IPS-15b (cell line): ENCODE measurements around the gene CROCC.
"Not testable (repeated sequence)": the region's sequence is repeated elsewhere in the genome, so short reads cannot be mapped to it uniquely, and the experiment has no call there.

Experiments used
- H3K27me3 ChIP-seq: one replicate; pipeline ENCODE4 v1.6.1; 2013; ENCODE audit warnings: low read length; ENCODE audit not compliant: control insufficient read depth, insufficient read depth
- H3K36me3 ChIP-seq: one replicate; pipeline ENCODE4 v1.6.1; 2013; ENCODE audit warnings: low read length; ENCODE audit not compliant: control insufficient read depth, insufficient read depth
- H3K4me1 ChIP-seq: one replicate; pipeline ENCODE4 v1.6.1; 2013; ENCODE audit warnings: mild to moderate bottlenecking, low read length; ENCODE audit not compliant: control insufficient read depth, insufficient read depth
- H3K4me3 ChIP-seq: one replicate; pipeline ENCODE4 v1.5.1; 2013; ENCODE audit warnings: low read depth, low read length
- H3K9ac ChIP-seq: one replicate; pipeline ENCODE4 v1.6.1; 2013; ENCODE audit warnings: low read depth, mild to moderate bottlenecking, low read length
- H3K9me3 ChIP-seq: one replicate; pipeline ENCODE4 v1.6.1; 2013; ENCODE audit warnings: mild to moderate bottlenecking, low read length; ENCODE audit not compliant: control insufficient read depth, insufficient read depth

CROCC gene

DNA sequence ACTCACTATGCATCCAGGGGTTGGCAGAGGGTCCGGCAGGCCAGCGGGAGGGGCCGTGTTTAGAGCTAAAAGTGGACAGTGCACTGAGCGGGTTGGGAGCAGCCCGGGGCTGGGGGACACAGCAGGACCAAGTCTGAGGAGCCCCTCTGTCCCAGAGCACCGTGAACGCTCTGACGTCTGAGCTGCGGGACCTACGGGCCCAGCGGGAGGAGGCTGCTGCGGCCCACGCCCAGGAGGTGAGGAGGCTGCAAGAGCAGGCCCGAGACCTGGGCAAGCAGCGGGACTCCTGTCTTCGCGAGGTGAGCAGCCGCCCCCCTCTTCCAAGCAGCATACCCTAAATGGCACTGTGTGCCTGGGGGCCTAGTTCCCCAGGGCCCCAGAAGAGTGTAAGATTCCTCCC lies 32.8 kb downstream of the CROCC start:
- Histone ChIP-seq H3K27me3 (no peaks in the 10 kb centered on the region), H3K36me3 (peaks cover 34% of the 10 kb centered on the region), H3K4me3 (no peak overlapping the region), H3K9me3 (no peaks in the 10 kb centered on the region), H3K9ac (no peak overlapping the region), H3K4me1 (no peaks in the 10 kb centered on the region)

GRCh38 chr1:16955186-16955585 lies 33.5 kb downstream of the CROCC start:
- Histone ChIP-seq H3K4me3 (no peak overlapping the region), H3K9me3 (no peaks in the 10 kb centered on the region), H3K9ac (no peak overlapping the region), H3K36me3 (peaks cover 34% of the 10 kb centered on the region), H3K4me1 (no peaks in the 10 kb centered on the region), H3K27me3 (no peaks in the 10 kb centered on the region)

DNA sequence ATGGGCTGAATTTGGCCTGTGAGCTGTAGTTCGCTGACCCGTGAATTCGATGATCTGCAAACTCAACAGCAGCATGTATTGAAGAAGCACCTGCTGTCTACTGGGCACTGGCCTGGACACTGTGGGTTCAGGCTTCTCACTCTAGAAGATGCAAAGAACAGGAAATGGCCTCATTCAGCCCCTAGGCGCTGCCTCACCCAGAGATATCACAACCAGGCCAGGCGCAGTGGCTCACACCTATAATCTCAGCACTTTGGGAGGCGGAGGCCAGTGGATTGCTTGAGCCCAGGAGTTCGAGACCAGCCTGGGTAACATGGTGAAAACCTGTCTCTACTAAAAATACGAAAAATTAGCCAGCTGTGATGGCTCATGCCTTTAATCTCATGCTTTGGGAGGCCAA lies 35.0 kb downstream of the CROCC start:
- Histone ChIP-seq H3K4me1 (no peaks in the 10 kb centered on the region), H3K9me3 (no peaks in the 10 kb centered on the region), H3K4me3 (no peak overlapping the region), H3K27me3 (no peaks in the 10 kb centered on the region), H3K36me3 (peaks cover 34% of the 10 kb centered on the region), H3K9ac (no peak overlapping the region)

DNA sequence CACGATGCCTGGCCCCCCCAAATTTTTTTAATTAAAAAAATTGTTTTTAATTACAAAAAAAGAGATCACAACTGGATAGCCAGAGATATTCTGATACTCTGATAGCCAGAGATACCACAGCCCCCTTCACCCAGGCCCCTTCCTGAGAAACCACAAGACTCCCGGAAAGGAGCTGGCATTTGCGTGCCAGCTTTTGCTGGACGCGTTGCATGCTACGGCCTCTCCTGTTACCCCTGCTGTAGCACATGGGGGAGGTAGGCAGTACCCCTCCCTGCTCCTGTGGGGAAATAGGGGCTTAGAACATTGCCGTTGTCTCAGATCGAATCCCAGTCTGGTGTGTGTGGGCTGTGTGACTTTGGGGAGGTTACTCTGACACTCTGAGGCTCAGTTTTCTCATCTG lies 36.0 kb downstream of the CROCC start:
- no peaks in the 10 kb centered on the region for H3K27me3 ChIP-seq
- H3K4me3 ChIP-seq: no peak overlapping the region
- H3K9ac ChIP-seq: no peak overlapping the region
- H3K9me3 ChIP-seq: no peaks in the 10 kb centered on the region
- H3K4me1 ChIP-seq: no peaks in the 10 kb centered on the region
- peaks cover 34% of the 10 kb centered on the region for H3K36me3 ChIP-seq

- Histone ChIP-seq H3K9me3 (no peaks in the 10 kb centered on the region), H3K4me1 (no peaks in the 10 kb centered on the region), H3K27me3 (no peaks in the 10 kb centered on the region), H3K4me3 (no peak overlapping the region), H3K9ac (no peak overlapping the region), H3K36me3 (peaks cover 34% of the 10 kb centered on the region)
Measured at GRCh38 chr1:16958475-16958874, 36.7 kb downstream of the CROCC start.

- Histone ChIP-seq H3K9ac (no peak overlapping the region), H3K9me3 (no peaks in the 10 kb centered on the region), H3K27me3 (no peaks in the 10 kb centered on the region), H3K4me3 (peak overlapping the region; percentile 48), H3K4me1 (no peaks in the 10 kb centered on the region), H3K36me3 (peaks cover 21% of the 10 kb centered on the region)
Measured at GRCh38 chr1:16960560-16961296, 39.0 kb downstream of the CROCC start.

DNA sequence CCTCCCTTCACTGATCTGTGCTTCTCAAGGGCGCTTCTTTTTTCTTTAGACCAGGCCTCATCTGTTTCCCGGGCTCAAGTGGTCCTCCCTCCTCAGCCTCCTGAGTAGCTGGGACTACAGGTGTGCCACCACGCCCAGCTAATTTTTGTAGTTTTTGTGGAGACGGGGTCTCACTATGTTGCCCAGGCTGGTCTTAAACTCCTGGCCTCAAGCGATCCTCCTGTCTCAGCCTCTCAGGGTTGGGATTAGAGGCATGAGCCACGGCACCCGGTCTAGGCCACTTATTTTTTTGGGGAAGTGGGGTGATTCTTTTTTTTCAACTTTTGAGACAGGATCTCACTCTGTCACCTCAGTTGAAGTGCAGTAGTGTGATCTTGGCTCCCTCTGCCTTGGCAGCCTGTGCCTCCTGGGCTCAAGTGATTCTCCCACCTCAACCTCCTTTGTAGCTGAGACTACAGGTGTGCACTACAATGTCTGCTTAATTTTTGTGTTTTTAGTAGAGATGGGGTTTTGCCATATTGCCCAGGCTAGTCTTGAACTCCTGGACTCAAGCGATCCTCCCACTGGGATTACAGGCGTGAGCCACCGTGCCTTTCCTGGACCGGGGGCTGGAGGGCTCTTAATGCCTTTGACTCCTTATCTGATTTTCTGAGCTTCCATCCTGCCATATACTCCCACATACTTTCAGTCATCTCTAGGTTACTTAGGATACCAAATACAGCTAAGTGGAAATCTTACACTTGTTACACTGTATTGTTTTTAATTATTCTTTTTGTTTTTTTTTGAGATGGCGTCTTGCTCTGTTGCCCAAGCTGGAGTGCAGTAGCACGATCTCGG lies 39.8 kb downstream of the CROCC start:
- no peaks in the 10 kb centered on the region for H3K27me3 ChIP-seq
- H3K4me1 ChIP-seq: no peaks in the 10 kb centered on the region
- no peak overlapping the region for H3K9ac ChIP-seq
- no peaks in the 10 kb centered on the region for H3K9me3 ChIP-seq
- peak overlapping the region; percentile 48 for H3K4me3 ChIP-seq
- peaks cover 20% of the 10 kb centered on the region for H3K36me3 ChIP-seq

GRCh38 chr1:16964169-16964568 lies 42.4 kb downstream of the CROCC start:
- H3K36me3 ChIP-seq: peaks cover 16% of the 10 kb centered on the region
- H3K9ac ChIP-seq, H3K27me3 ChIP-seq, H3K4me3 ChIP-seq, H3K4me1 ChIP-seq, H3K9me3 ChIP-seq: not testable (repeated sequence)

DNA sequence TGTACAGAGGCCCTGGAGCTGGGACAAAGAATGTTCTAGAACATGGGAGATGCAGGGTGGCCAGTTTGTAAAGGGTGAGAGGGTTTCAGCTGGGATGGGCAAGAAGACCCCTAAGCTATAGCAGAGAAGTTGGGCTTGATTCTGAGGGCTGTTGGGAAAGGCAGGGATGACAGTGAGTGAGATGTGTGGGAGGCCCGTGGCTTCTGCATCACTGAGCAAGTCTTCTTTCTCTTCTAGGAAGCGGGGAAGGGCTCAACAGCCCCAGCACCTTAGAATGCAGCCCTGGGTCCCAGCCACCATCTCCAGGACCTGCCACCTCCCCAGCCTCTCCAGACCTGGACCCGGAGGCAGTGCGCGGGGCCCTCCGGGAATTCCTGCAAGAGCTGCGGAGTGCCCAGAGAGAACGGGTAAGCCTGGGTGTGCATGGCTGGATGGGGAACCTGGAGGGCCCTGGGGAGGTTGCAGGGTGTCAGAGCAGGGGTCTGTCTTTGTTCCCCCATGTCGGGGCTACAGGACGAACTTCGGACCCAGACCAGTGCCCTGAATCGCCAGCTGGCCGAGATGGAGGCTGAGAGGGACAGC lies 43.8 kb downstream of the CROCC start:
- Histone ChIP-seq H3K9ac (no peak overlapping the region), H3K4me3 (no peak overlapping the region), H3K9me3 (no peaks in the 10 kb centered on the region), H3K27me3 (no peaks in the 10 kb centered on the region), H3K36me3 (peaks cover 16% of the 10 kb centered on the region), H3K4me1 (no peaks in the 10 kb centered on the region)

DNA sequence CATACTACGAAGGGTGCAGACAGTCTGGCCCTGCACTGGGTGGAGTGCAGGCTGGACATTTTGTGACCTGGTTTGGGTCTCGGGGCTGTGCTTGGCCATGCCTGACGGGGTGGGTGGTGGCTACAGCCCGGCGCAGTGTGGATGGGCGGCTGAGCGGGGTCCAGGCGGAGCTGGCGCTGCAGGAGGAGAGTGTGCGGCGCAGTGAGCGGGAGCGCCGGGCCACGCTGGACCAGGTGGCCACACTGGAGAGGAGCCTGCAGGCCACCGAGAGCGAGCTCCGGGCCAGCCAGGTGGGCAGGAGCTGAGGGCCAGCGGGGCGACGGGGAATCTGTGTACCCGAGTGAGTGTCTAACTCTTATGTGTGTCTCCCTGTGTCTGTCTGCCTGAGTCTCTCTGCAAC lies 44.6 kb downstream of the CROCC start:
- Histone ChIP-seq H3K36me3 (peaks cover 20% of the 10 kb centered on the region), H3K4me1 (no peaks in the 10 kb centered on the region), H3K9ac (no peak overlapping the region), H3K4me3 (no peak overlapping the region), H3K9me3 (no peaks in the 10 kb centered on the region), H3K27me3 (no peaks in the 10 kb centered on the region)

DNA sequence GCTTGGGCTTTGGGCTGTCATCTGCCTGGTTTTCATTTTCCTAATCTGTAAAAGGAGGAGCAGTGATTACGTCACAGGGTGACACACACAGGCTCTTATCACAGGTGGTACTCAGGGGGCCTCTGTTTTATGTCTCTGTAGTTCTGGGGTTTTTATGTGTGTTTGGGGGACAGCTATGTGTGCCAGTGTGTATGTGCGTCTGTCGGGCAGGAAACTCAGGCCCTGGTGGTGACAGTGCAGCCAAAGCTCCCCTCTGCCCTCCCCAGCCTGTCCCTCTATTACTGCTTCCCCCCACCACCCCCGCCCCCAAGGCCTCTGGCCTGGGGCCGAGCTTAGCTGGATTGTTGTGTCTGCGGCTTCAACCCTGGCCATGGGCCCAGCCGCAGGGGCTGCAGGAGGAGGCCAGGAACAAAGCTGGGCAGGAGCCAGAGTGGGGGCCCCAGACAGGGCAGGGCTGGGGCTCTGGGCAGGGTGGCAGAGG lies 45.4 kb downstream of the CROCC start:
- Histone ChIP-seq H3K9me3 (no peaks in the 10 kb centered on the region), H3K27me3 (no peaks in the 10 kb centered on the region), H3K36me3 (peaks cover 25% of the 10 kb centered on the region), H3K9ac (no peak overlapping the region), H3K4me3 (no peak overlapping the region), H3K4me1 (no peaks in the 10 kb centered on the region)
